HG03280 (cell line): ENCODE results near the gene RGR.
"Not testable (repeated sequence)": the region's sequence is repeated elsewhere in the genome, so short reads cannot be mapped to it uniquely, and the experiment has no call there.

ENCODE experiments used
- ATAC-seq: cut with Tn5 transposase; IDR thresholded peaks from one replicate; pipeline ENCODE4 v1.9.1; 2021; ENCODE audit warnings: mild to moderate bottlenecking, moderate library complexity; ENCODE audit not compliant: unreplicated experiment

Gene RGR

GRCh38 chr10:84256510-84257342 lies 11.9 kb downstream of the RGR start:
- ATAC-seq = peak; percentile 48

- ATAC-seq = no peak
Observed at GRCh38 chr10:84257343-84258020, 12.6 kb downstream of the RGR start.

DNA sequence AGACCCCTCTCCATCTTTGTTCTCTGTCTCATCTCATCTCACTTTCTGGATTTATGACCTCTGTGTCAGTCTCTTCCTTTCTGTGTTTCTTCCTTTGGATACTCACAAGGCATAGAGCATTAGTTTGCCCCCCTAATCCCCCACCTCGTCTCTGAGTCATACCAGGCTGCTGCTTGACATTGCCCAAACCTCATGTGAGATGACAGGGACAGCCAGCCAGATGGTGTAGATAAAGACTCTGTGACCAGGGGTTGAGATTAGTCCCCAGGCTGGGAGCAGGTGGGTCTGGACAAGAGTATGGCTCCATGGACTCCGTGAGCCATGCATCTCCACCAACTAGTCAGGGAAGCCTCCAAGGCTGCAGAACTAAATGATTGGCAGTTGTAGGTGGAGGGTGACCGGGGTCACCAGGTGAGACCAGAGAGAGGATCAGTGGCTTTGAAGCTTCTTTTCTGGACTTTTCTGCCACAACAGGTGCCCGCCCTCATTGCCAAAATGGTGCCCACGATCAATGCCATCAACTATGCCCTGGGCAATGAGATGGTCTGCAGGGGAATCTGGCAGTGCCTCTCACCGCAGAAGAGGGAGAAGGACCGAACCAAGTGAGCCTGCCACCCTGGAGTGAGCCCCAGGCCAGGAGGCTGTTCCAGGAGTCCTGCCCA lies 13.3 kb downstream of the RGR start:
- ATAC-seq = no peak

DNA sequence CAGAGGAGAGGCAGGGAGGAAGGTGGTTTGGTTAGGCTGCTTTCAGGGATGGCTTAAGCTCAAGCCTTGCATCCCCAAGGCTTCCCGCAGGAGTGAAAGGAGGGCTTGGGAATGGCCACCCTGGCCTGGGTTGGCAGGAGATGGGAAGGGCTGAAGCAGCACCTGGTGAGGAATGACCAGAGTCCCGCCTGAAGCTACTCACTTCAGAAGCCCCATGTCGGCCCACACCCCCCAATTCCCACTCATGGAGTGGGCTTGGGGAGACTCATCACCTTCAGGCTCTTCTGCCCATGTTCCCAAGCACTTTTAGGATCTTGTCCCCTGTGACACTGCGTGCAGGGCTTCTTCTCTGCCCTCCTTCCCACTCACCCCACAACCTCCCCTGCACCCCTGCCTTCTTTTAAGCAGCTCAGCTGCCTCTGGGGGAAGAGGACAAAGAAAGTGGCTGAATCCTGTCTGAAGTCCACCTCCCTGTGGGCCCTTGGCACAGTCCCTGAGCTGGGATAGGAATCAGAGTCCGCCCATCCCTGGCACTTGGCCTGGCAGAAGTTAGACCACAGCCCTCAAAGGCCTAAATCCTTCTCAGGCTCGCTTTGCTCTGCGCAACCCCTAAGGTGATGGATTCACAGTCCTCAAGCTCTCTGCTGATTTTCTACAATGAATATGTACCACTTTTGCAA lies 16.5 kb downstream of the RGR start:
- ATAC-seq = no peak

- no peak for ATAC-seq
Observed at GRCh38 chr10:84262190-84262956, 17.5 kb downstream of the RGR start.

GRCh38 chr10:84263716-84264115 lies 18.9 kb downstream of the RGR start:
- no peak for ATAC-seq

DNA sequence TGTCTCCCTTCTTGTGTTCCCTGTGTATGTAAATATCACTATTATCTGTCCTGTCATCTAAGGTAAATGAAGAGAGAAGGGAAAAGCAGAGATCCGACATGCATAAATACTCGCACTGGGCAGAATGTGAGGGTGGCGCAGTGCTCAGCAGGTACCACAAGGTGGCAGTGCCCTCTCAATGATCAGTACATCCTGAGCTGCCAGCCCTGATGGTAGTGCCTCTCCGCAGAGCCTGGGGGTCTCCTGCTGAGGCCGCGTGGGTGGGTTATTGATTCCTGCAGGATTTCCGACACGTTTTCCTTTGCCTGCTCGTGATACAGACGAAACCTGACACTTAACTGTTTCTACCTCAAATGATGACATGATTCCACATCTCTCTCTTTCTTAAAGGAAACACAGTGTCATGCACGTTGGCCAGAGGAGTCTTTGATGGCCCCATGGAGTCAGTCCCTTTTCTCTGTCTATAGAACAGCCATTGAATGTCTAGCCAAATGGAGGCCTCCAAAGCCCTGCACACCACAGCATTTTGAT lies 19.8 kb downstream of the RGR start:
- ATAC-seq = peak; percentile 96

DNA sequence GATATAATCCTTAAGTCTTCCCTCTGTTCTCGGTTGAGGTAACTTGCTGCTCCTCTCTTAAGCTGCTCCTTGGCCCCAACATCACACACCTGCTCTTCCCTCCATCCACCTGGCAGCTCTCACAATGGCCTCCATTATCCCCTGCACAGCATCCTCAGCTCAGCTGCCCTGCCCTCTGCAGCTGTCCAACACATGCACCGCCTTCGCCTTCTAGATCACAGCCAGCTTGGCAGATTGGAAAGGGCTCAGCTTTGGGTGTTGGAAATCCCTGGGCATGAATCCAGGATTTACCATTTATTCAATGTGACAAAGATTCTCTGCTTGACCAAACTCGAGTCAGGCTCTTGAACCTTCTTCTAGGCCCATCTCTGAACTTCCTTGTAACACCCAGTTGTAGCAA lies 20.6 kb downstream of the RGR start:
- no peak for ATAC-seq

DNA sequence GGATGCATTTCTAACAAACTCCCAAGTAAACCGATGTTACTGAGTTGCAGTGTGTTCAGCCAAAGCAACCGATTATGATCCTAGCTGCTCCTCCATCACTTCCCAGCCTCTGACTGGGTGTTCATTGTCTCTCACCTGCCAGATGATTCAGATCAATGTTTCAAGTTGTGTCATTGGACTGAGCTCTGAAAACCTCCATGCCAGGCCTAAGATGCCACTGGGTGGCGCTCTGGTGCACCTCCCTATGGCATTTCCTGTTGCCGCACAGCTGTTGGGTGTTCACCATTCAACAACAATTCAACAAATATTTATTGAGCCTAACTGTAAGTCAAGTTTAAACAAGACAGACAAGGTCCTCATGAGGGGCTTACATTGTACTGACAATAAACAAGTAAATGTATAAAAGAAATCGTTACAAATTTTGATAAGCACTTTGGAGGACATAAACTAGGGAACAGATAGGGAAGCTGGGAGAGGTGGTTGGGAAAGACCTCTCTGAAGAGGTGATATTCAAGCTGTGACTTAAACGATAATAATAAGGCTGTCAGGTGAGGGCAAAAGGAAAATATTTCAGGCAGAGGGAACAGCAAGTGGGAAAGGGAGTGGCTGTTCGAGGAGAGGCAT lies 22.8 kb downstream of the RGR start:
- ATAC-seq = no peak

DNA sequence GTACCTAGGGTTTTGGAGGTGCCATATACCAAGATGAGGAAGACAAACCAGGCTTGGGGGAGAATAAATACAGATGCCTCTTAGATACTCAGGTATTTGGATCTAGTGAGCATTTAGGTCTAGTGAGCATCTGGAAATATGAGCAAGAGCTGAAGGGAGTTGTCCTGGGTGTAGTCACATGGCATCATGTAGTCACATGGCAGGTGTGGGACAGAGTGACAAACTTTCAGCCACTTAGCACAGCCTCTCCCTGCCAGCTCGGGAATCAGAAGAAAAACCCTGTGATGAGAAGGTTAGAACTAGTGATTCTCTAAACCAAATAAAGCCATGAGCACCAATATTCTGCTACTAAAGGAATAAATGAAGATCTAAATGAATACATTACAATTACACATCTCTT lies 24.3 kb downstream of the RGR start:
- ATAC-seq = no peak

- ATAC-seq = no peak
Observed at GRCh38 chr10:84269773-84270172, 24.9 kb downstream of the RGR start.

DNA sequence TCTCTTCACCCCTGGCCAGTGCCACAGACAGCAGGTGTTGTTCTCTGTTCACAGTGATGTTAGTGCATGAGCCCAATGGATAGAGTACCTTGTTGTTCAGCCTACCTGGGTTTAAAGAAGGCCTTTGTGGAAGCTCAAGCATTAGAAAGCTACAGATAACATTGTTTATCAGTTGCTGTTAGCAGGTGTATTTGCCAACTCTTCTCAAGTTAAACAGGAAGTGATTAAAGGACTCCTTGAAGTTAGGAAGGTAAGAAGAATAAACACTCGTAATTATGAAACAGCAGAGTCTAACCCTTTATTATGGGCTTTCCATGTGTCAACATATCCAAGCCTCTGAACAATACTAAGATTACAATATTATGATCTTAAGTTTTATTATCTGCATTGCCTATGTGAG lies 25.9 kb downstream of the RGR start:
- ATAC-seq = no peak

DNA sequence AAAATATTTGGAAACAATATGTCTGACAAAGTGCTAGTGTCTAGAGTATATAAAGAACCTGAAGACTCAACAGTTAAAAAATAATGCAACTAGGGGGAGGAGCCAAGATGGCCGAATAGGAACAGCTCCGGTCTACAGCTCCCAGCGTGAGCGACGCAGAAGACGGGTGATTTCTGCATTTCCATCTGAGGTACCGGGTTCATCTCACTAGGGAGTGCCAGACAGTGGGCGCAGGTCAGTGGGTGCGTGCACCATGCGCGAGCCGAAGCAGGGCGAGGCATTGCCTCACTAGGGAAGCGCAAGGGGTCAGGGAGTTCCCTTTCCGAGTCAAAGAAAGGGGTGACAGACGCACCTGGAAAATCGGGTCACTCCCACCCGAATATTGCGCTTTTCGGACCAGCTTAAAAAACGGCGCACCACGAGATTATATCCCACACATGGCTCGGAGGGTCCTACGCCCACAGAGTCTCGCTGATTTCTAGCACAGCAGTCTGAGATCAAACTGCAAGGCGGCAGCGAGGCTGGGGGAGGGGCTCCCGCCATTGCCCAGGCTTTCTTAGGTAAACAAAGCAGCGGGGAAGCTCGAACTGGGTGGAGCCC lies 35.1 kb downstream of the RGR start:
- ATAC-seq = not testable (repeated sequence)

- ATAC-seq = no peak
Observed at GRCh38 chr10:84286695-84287094, 41.8 kb downstream of the RGR start.

DNA sequence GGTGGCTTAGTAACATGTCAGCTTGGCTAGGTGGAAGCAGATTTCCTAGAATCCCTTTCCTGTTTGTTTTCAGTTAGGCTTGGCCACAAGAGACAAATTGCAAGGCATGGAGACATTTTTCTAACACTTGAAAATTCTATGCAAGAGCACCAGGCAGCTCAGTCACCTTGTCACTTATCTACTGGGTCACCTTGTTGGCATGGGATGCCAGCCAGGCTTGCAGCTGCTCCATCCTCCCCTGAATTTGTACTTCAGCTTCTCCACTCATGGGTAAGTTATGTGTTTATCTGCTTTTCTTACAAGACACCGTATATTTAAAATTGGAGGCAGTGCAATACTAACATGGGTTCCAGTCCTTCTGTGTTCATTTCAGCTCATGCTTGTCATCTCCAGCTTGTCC lies 43.3 kb downstream of the RGR start:
- ATAC-seq = no peak

- ATAC-seq = no peak
Observed at GRCh38 chr10:84289521-84290200, 44.8 kb downstream of the RGR start.

DNA sequence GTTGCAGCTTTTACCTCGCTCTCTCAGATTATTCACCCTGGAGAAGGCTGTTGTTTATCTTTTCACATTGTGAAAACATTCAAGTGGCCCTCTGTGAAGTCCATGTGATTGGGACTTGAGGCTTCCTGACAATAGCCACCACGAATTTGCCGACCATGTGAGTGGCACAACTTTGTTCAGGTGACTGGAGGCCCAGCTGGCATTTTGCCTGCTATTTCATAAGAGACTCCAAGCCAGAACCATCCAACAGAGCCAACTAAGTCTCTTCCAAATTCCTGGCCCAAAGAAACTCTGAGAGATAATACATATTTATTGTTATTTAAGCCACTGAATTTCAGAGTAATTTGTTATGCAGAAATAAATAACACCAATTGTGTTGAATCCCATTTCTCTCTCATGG lies 45.4 kb downstream of the RGR start:
- ATAC-seq = no peak

DNA sequence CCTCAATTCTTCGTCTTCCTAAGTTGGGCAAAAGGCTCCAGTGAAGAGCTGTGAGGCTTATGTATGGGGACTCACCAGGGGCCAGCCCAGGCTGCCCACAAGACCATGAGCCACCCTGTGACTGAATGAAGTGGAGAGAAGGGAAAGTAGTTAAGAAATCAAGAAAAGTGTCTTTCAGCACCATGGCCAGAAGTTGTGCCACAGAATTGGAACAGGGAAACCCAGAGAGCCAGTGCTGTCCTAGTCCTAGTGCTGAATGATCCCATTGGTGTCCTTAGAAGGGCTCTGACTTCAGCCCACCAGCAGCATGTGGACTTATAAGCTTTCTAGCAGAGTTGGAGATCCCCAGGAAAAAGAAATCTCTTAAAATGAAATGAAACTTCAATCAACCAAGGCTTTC lies 46.5 kb downstream of the RGR start:
- no peak for ATAC-seq

- peak; percentile 48 for ATAC-seq
Observed at GRCh38 chr10:84292502-84292901, 47.6 kb downstream of the RGR start.
